Mesenchymal stem cell (in vitro differentiated cells and primary cell): ENCODE measurements around the gene LTB4R.

Experiments used
- DNase-seq: peaks from one replicate; pipeline ENCODE4 v3.0.0-alpha.2; 2013
- H2AFZ ChIP-seq: one replicate; pipeline ENCODE4 v1.6.1; 2013; ENCODE audit warnings: low read depth, mild to moderate bottlenecking, control low read depth, inconsistent platforms, low read length, moderate library complexity
- H2AK5ac ChIP-seq: 2 replicates; pipeline ENCODE4 v1.6.1; 2013; ENCODE audit warnings: low read length, moderate library complexity, mild to moderate bottlenecking, inconsistent platforms; ENCODE audit not compliant: severe bottlenecking
- H2BK120ac ChIP-seq: one replicate; pipeline ENCODE4 v1.6.1; 2013; ENCODE audit warnings: low read depth, mild to moderate bottlenecking, inconsistent platforms, low read length, moderate library complexity
- H2BK12ac ChIP-seq, 2 experiments: one replicate each; pipeline ENCODE4 v1.6.1; 2013; ENCODE audit warnings: inconsistent platforms in 2 of 2, low read length in 2 of 2, mild to moderate bottlenecking in 2 of 2, moderate library complexity in 2 of 2, control low read depth in 1 of 2
- H2BK15ac ChIP-seq: one replicate; pipeline ENCODE4 v1.6.1; 2013; ENCODE audit warnings: mild to moderate bottlenecking, low read depth, inconsistent platforms; ENCODE audit not compliant: poor library complexity, severe bottlenecking
- H2BK5ac ChIP-seq: 2 replicates; pipeline ENCODE4 v1.6.1; 2013; ENCODE audit warnings: low read depth, mild to moderate bottlenecking, low read length, control low read depth, inconsistent platforms; ENCODE audit not compliant: poor library complexity, severe bottlenecking
- H3K14ac ChIP-seq, 2 experiments: one replicate each; pipeline ENCODE4 v1.6.1; 2013; ENCODE audit warnings: inconsistent platforms in 2 of 2, low read length in 2 of 2, control low read depth in 1 of 2, mild to moderate bottlenecking in 1 of 2, moderate library complexity in 1 of 2
- H3K18ac ChIP-seq, 2 experiments: one replicate each; pipeline ENCODE4 v1.6.1; 2013; ENCODE audit warnings: inconsistent platforms in 2 of 2, low read length in 2 of 2, control low read depth in 1 of 2, low read depth in 1 of 2, mild to moderate bottlenecking in 1 of 2
- H3K23ac ChIP-seq, 2 experiments: one replicate each; pipeline ENCODE4 v1.6.1; 2013; ENCODE audit warnings: inconsistent platforms in 2 of 2, low read length in 2 of 2, mild to moderate bottlenecking in 2 of 2, moderate library complexity in 2 of 2, control low read depth in 1 of 2
- H3K27ac ChIP-seq: 2 replicates; pipeline ENCODE4 v1.5.1; 2013; ENCODE audit warnings: mild to moderate bottlenecking, moderate library complexity, low read length, control low read depth, inconsistent platforms; ENCODE audit not compliant: poor library complexity, severe bottlenecking
- H3K27me3 ChIP-seq, 2 experiments: 2 replicates each; pipeline versions ENCODE4 v1.6.1 to v1.7.0; 2013; ENCODE audit warnings: low read length in 2 of 2, mild to moderate bottlenecking in 2 of 2, moderate library complexity in 2 of 2, control low read depth in 1 of 2, inconsistent platforms in 1 of 2; ENCODE audit not compliant: control insufficient read depth in 1 of 2, insufficient read depth in 1 of 2
- H3K36me3 ChIP-seq, 2 experiments: 2 replicates each; pipeline versions ENCODE4 v1.6.1 to v1.7.0; 2013; ENCODE audit warnings: low read length in 2 of 2, control low read depth in 1 of 2, inconsistent platforms in 1 of 2, low read depth in 1 of 2, mild to moderate bottlenecking in 1 of 2; ENCODE audit not compliant: insufficient read depth in 2 of 2, control insufficient read depth in 1 of 2
- H3K4ac ChIP-seq, 2 experiments: one replicate each; pipeline ENCODE4 v1.6.1; 2013; ENCODE audit warnings: inconsistent platforms in 2 of 2, low read length in 2 of 2, mild to moderate bottlenecking in 2 of 2, moderate library complexity in 2 of 2, control low read depth in 1 of 2, low read depth in 1 of 2
- H3K4me1 ChIP-seq: 2 replicates; pipeline ENCODE4 v1.6.1; 2013; ENCODE audit warnings: low read depth, low read length, control low read depth; ENCODE audit not compliant: control insufficient read depth, insufficient read depth
- H3K4me2 ChIP-seq: 2 replicates; pipeline ENCODE4 v1.6.1; 2013; ENCODE audit warnings: low read length, mild to moderate bottlenecking, inconsistent platforms; ENCODE audit not compliant: poor library complexity, severe bottlenecking
- H3K4me3 ChIP-seq, 2 experiments: 2 replicates each; pipeline versions ENCODE4 v1.5.1 to v1.7.0; 2013; ENCODE audit warnings: low read length in 2 of 2, mild to moderate bottlenecking in 2 of 2, control low read depth in 1 of 2, low read depth in 1 of 2; ENCODE audit not compliant: insufficient read depth in 1 of 2
- H3K79me1 ChIP-seq: replicated peaks from 2 replicates; pipeline ENCODE4 v1.6.1; 2013; ENCODE audit warnings: mild to moderate bottlenecking, control low read depth, low read length, inconsistent platforms; ENCODE audit not compliant: poor library complexity, severe bottlenecking
- H3K9ac ChIP-seq: 2 replicates; pipeline ENCODE4 v1.7.0; 2013; ENCODE audit warnings: mild to moderate bottlenecking, low read length, moderate library complexity
- H3K9me3 ChIP-seq: 2 replicates; pipeline ENCODE4 v1.7.0; 2013; ENCODE audit warnings: mild to moderate bottlenecking, low read length; ENCODE audit not compliant: control insufficient read depth
- H4K8ac ChIP-seq: one replicate; pipeline ENCODE4 v1.6.1; 2013; ENCODE audit warnings: inconsistent platforms, mild to moderate bottlenecking, low read length, moderate library complexity
- H4K91ac ChIP-seq: one replicate; pipeline ENCODE4 v1.6.1; 2013; ENCODE audit warnings: mild to moderate bottlenecking, low read length, inconsistent platforms
- WGBS: methylation state at CpG from one replicate; pipeline ENCODE4 v1.1.7; 2013; ENCODE audit warnings: mixed read lengths; 5-methylcytosine and 5-hydroxymethylcytosine counted together

LTB4R gene

GRCh38 chr14:24360281-24360680 is 49.0 kb downstream of the LTB4R start:
- no peaks in the 10 kb centered on the region for H3K79me1 ChIP-seq
- no peaks in the 10 kb centered on the region for H3K4me1 ChIP-seq
- H2BK12ac ChIP-seq: no peak overlapping the region
- H2AFZ ChIP-seq: no peak overlapping the region
- no peak overlapping the region for H4K8ac ChIP-seq
- H3K9me3 ChIP-seq: no peaks in the 10 kb centered on the region
- no peak overlapping the region for H3K4me3 ChIP-seq
- H3K36me3 ChIP-seq: no peaks in the 10 kb centered on the region
- H3K14ac ChIP-seq: no peak overlapping the region
- H3K4me2 ChIP-seq: no peak overlapping the region
- no peak overlapping the region for H2BK15ac ChIP-seq
- no peak overlapping the region for H2AK5ac ChIP-seq
- no peak for DNase-seq
- H2BK5ac ChIP-seq: no peak overlapping the region
- H3K27ac ChIP-seq: no peak overlapping the region
- no peak overlapping the region for H4K91ac ChIP-seq
- peaks cover 0 to 9% of the 10 kb centered on the region in 2 experiments for H3K27me3 ChIP-seq
- H3K4ac ChIP-seq: no peak overlapping the region
- no peak overlapping the region for H2BK120ac ChIP-seq
- no peak overlapping the region for H3K23ac ChIP-seq
- no peak overlapping the region for H3K18ac ChIP-seq
- H3K9ac ChIP-seq: no peak overlapping the region
- WGBS: 89% methylated on average over 3 of the region's 3 CpGs

DNA sequence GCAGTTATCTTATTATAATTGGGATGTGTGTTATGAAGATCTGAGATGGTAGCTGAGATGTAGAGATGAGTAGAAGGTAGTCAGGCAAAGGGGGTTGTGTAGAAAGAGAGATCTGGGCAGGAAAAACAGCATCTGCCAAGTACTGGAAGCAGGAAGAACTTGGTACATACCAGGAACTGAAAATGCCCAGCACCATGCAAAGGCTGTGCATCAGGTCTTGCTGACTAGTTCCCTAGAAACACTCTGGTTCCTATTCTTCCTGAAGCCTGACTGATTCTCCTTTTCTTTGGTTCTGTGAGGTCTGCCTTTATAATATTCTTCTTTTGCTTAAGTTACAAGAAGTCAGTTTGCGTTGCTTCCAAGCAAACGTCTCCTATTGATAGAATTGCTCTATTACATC is 50.0 kb downstream of the LTB4R start:
- WGBS: no CpG with 5 or more reads among the region's 2 CpGs
- H2AK5ac ChIP-seq: no peak overlapping the region
- no peak overlapping the region for H3K4ac ChIP-seq
- H2BK12ac ChIP-seq: no peak overlapping the region
- no peak overlapping the region for H2BK15ac ChIP-seq
- H3K27ac ChIP-seq: no peak overlapping the region
- H3K4me2 ChIP-seq: no peak overlapping the region
- no peak overlapping the region for H3K4me3 ChIP-seq
- H3K18ac ChIP-seq: no peak overlapping the region
- no peak overlapping the region for H3K9ac ChIP-seq
- H4K8ac ChIP-seq: no peak overlapping the region
- H3K23ac ChIP-seq: no peak overlapping the region
- no peak overlapping the region for H4K91ac ChIP-seq
- H3K4me1 ChIP-seq: peaks cover 6% of the 10 kb centered on the region
- no peak overlapping the region for H2BK5ac ChIP-seq
- H3K79me1 ChIP-seq: no peaks in the 10 kb centered on the region
- H3K27me3 ChIP-seq: peaks cover 0 to 9% of the 10 kb centered on the region in 2 experiments
- DNase-seq: no peak
- H3K14ac ChIP-seq: no peak overlapping the region
- H2AFZ ChIP-seq: no peak overlapping the region
- no peak overlapping the region for H2BK120ac ChIP-seq
- no peaks in the 10 kb centered on the region for H3K9me3 ChIP-seq
- no peaks in the 10 kb centered on the region for H3K36me3 ChIP-seq

DNA sequence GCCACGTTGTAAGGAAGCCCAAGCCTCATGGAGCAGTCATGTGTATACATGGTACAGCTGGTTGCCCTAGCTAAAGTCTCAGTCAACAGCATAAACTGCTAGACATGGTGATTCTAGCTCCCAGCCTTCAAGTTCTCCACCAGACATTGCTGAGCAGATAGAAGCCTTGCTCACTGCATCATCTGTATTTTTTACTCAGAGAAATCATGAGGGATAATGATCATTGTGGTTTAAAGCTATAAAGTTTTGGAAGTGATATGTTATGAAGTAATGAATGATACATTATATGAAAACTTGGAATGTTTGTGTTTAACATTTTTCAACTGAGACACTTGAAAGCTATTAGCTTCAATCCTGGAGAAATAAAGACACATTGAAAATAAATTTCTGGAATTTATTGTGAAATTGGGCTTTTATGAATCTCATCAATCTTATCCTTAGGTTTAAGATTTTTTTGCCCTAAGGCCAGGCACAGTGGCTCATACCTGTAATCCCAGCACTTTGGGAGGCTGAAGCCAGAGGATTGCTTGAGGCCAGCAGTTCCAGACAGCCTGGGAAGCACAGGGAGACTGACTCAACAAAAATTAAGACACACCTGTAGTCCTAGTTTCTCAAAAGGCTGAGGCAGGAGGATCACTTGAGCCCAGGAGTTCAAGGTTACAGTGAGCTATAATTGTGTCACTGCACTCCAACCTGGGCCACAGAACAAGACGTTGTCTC is 51.1 kb downstream of the LTB4R start:
- no peak overlapping the region for H3K4me3 ChIP-seq
- H3K9ac ChIP-seq: peak overlapping the region; percentile 33
- H2BK5ac ChIP-seq: no peak overlapping the region
- H3K4me1 ChIP-seq: peaks cover 10% of the 10 kb centered on the region
- H3K4ac ChIP-seq: no peak overlapping the region
- no peak overlapping the region for H3K18ac ChIP-seq
- H3K9me3 ChIP-seq: no peaks in the 10 kb centered on the region
- H4K91ac ChIP-seq: no peak overlapping the region
- WGBS: 38% methylated on average over 1 of the region's 2 CpGs
- no peak overlapping the region for H2AK5ac ChIP-seq
- H3K14ac ChIP-seq: no peak overlapping the region
- peaks cover 0 to 9% of the 10 kb centered on the region in 2 experiments for H3K27me3 ChIP-seq
- H3K4me2 ChIP-seq: no peak overlapping the region
- H2BK120ac ChIP-seq: no peak overlapping the region
- no peaks in the 10 kb centered on the region for H3K79me1 ChIP-seq
- no peak overlapping the region for H3K23ac ChIP-seq
- H4K8ac ChIP-seq: no peak overlapping the region
- H2BK15ac ChIP-seq: no peak overlapping the region
- H3K36me3 ChIP-seq: no peaks in the 10 kb centered on the region
- no peak for DNase-seq
- no peak overlapping the region for H2AFZ ChIP-seq
- H3K27ac ChIP-seq: no peak overlapping the region
- H2BK12ac ChIP-seq: peak overlapping the region in 1 of 2 experiments; percentile 54

GRCh38 chr14:24363401-24363800 is 52.1 kb downstream of the LTB4R start:
- H4K8ac ChIP-seq: no peak overlapping the region
- H2BK120ac ChIP-seq: no peak overlapping the region
- H3K27me3 ChIP-seq: peaks cover 0 to 9% of the 10 kb centered on the region in 2 experiments
- no peak overlapping the region for H2BK12ac ChIP-seq
- H3K23ac ChIP-seq: no peak overlapping the region
- H3K4me3 ChIP-seq: no peak overlapping the region
- peaks cover 12% of the 10 kb centered on the region for H3K4me1 ChIP-seq
- H4K91ac ChIP-seq: no peak overlapping the region
- H3K36me3 ChIP-seq: no peaks in the 10 kb centered on the region
- peaks cover 3% of the 10 kb centered on the region for H3K79me1 ChIP-seq
- no peak overlapping the region for H3K27ac ChIP-seq
- DNase-seq: no peak
- 82% methylated on average over 5 of the region's 5 CpGs for WGBS
- no peak overlapping the region for H3K18ac ChIP-seq
- no peak overlapping the region for H2BK15ac ChIP-seq
- no peak overlapping the region for H3K4ac ChIP-seq
- no peak overlapping the region for H3K4me2 ChIP-seq
- H3K14ac ChIP-seq: no peak overlapping the region
- H2AFZ ChIP-seq: no peak overlapping the region
- no peaks in the 10 kb centered on the region for H3K9me3 ChIP-seq
- H2BK5ac ChIP-seq: no peak overlapping the region
- no peak overlapping the region for H3K9ac ChIP-seq
- H2AK5ac ChIP-seq: no peak overlapping the region
